Psoas muscle (tissue), 8 donors: Measurements from ENCODE around the gene PLK4. TPM values are rescaled to one million over a fixed set of nuclear protein-coding genes. Genes with fewer than 3 reads are reported as not detected.
"Not testable (repeated sequence)": the region's sequence is repeated elsewhere in the genome, so short reads cannot be mapped to it uniquely, and the experiment has no call there.

Experiments
- ATAC-seq, 4 donors: fragments of 200-7000 bp; cut with Tn5 transposase; one replicate each; pipeline ENCODE4 v1.9.1; 2020; ENCODE audit warnings: moderate library complexity in 3 of 4, mild to moderate bottlenecking in 2 of 4
- DNase-seq, 2 donors: peaks; one replicate each; pipeline ENCODE4 v3.0.0-alpha.2; 2020
- H3K27ac ChIP-seq: fragments of 200-600 bp; one replicate; pipeline ENCODE4 v1.8.0; 2022
- H3K27me3 ChIP-seq, 3 donors: fragments of 200-600 bp in 1 of 3; one replicate each; pipeline versions ENCODE4 v1.6.1 to v1.8.0; 2013 to 2022; ENCODE audit warnings: low read length in 2 of 3, mild to moderate bottlenecking in 2 of 3, moderate library complexity in 1 of 3; ENCODE audit not compliant: insufficient read depth in 3 of 3
- H3K36me3 ChIP-seq, 2 donors: fragments of 200-600 bp in 1 of 2; one replicate each; pipeline versions ENCODE4 v1.6.1 to v1.8.0; 2013 to 2022; ENCODE audit warnings: low read depth in 1 of 2, mild to moderate bottlenecking in 1 of 2, moderate library complexity in 1 of 2; ENCODE audit not compliant: insufficient read depth in 1 of 2
- H3K4me1 ChIP-seq: fragments of 200-600 bp; one replicate; pipeline ENCODE4 v1.8.0; 2022
- H3K4me3 ChIP-seq: fragments of 200-600 bp; one replicate; pipeline ENCODE4 v1.8.0; 2022; ENCODE audit warnings: mild to moderate bottlenecking
- H3K9me3 ChIP-seq: fragments of 200-600 bp; one replicate; pipeline ENCODE4 v1.8.0; 2022
- CTCF ChIP-seq: fragments of 200-600 bp; IDR thresholded peaks from one replicate; pipeline ENCODE4 v1.8.0; 2022; ENCODE audit warnings: antibody characterized with exemption
- WGBS, 3 donors: extraction: QIAGEN DNeasy Blood & Tissue Kit; methylation state at CpG; one replicate each; pipeline versions ENCODE4 v1.1.6 to v1.1.7; 2013; 5-methylcytosine and 5-hydroxymethylcytosine counted together
- intact Hi-C, 2 donors: fragments of 100-400 bp; cut with DNase I; formaldehyde crosslinking; loops; one replicate each; pipeline versions ENCODE4 v1.11.0 to v1.14.2; 2022
- polyA plus RNA-seq, 3 donors: library from polyadenylated mRNA; stranded (reverse); fragments of 200-250 nt; gene quantifications; one replicate each; pipeline ENCODE4 v1.2.3, GENCODE V29; 2013
- total RNA-seq, 4 donors: library from RNA; stranded (reverse); fragmentation: NEBNext Ultra II Directional in 2 of 4; extraction: Animal tissue kit (Norgen Biotek cat#: 25700) in 2 of 4; gene quantifications; one replicate each; pipeline versions ENCODE4 v1.2.1 to v1.2.4, GENCODE V29; 2021 to 2023
- donor health status: healthy with polysubstance abuse.
- donor health status: DM: no; HTN: no; CAD: no; lungs with moderate emphysema.
- donor health status: Bipolar disorder and iron deficiency.
- donor health status: healthy.
- donor health status: DM: yes; HTN: yes; CAD: no.
- donor health status: DM: no; HTN: no; CAD: no.
- donor health status: DM: no; HTN: no; CAD: no.
- donor health status: DM: yes; HTN: yes; CAD: no.

Gene PLK4
- total and polyA plus RNA-seq, 7 donors: 0.14 to 0.67 (median 0.45) TPM; not detected in 1

GRCh38 chr4:127896069-127896468 lies 15.4 kb downstream of the PLK4 start:
- no peaks in the 10 kb centered on the region for H3K36me3 ChIP-seq
- H3K4me3 ChIP-seq: no peak overlapping the region
- H3K27ac ChIP-seq: no peak overlapping the region
- no peaks in the 10 kb centered on the region for H3K4me1 ChIP-seq
- H3K27me3 ChIP-seq: no peaks in the 10 kb centered on the region
- 94 to 98% (median 97%) methylated on average over 1 of the region's 1 CpG for WGBS, 3 donors
- ATAC-seq (no peak), DNase-seq (no peak)
- TF ChIP-seq CTCF: no peak
- no peaks in the 10 kb centered on the region for H3K9me3 ChIP-seq
- intact Hi-C loops: no loop called here

- Histone ChIP-seq H3K27ac (no peak overlapping the region), H3K4me1 (no peaks in the 10 kb centered on the region), H3K4me3 (no peak overlapping the region), H3K27me3 (no peaks in the 10 kb centered on the region), H3K36me3 (no peaks in the 10 kb centered on the region), H3K9me3 (no peaks in the 10 kb centered on the region)
- ATAC-seq (no peak), DNase-seq (no peak)
- intact Hi-C loops: no loop called here
- no peak for TF ChIP-seq CTCF
- 91 to 97% (median 95%) methylated on average over 1 of the region's 1 CpG for WGBS, 3 donors
These were observed 15.8 kb downstream of the PLK4 start for GRCh38 chr4:127896528-127896927.

GRCh38 chr4:127899682-127900081 lies 19.0 kb downstream of the PLK4 start:
- H3K27ac ChIP-seq: not testable (repeated sequence)
- 96 to 100% (median 98%) methylated on average over 4 of the region's 4 CpGs for WGBS, 3 donors

GRCh38 chr4:127905029-127905428 lies 24.3 kb downstream of the PLK4 start:
- H3K4me1 ChIP-seq: no peaks in the 10 kb centered on the region
- H3K27ac ChIP-seq: no peak overlapping the region
- no peak for TF ChIP-seq CTCF
- ATAC-seq (no peak), DNase-seq (no peak)
- intact Hi-C loops: no loop called here
- WGBS, 3 donors: 88 to 91% (median 88%) methylated on average over 8 of the region's 8 CpGs
- no peaks in the 10 kb centered on the region for H3K27me3 ChIP-seq
- H3K4me3 ChIP-seq: no peak overlapping the region
- H3K36me3 ChIP-seq: no peaks in the 10 kb centered on the region
- no peaks in the 10 kb centered on the region for H3K9me3 ChIP-seq

More at GRCh38 chr4:127899682-127900081, 19.0 kb downstream of the PLK4 start:
- H3K36me3 ChIP-seq, DNase-seq, intact Hi-C loops, H3K4me3 ChIP-seq, H3K4me1 ChIP-seq, ATAC-seq, H3K27me3 ChIP-seq, H3K9me3 ChIP-seq: not testable (repeated sequence)

GRCh38 chr4:127916512-127916911 lies 35.8 kb downstream of the PLK4 start:
- H3K27ac ChIP-seq: no peak overlapping the region
- H3K4me1 ChIP-seq: peaks cover 9% of the 10 kb centered on the region
- H3K36me3 ChIP-seq: peaks cover 0 to 37% of the 10 kb centered on the region in 2 donors
- ATAC-seq (peak in 2 of 4 donors; percentile 48 to 55), DNase-seq (no peak)
- H3K9me3 ChIP-seq: no peaks in the 10 kb centered on the region
- no peak overlapping the region for H3K4me3 ChIP-seq
- intact Hi-C loops: no loop called here
- 82 to 87% (median 83%) methylated on average over 3 of the region's 3 CpGs for WGBS, 3 donors
- H3K27me3 ChIP-seq: no peaks in the 10 kb centered on the region
- TF ChIP-seq CTCF: no peak
